BJ (cell line): ENCODE data around the gene LTF. TPM values are rescaled to one million over a fixed set of nuclear protein-coding genes. Genes with fewer than 3 reads are reported as not detected.

Experiments used
- CTCF ChIA-PET: fragments of 350-600 bp; formaldehyde crosslinking; extraction: SDS; loops from one replicate; lab custom pipeline; 2021; ENCODE audit warnings: antibody characterized with exemption, inconsistent platforms; lab: Yijun Ruan, JAX
- POLR2A ChIA-PET: fragments of 300-600 bp; sonication (Branson Sonifier 250); formaldehyde crosslinking; extraction: SDS; loops from one replicate; lab custom pipeline; 2021; ENCODE audit warnings: antibody characterized with exemption; lab: Charles Lee
- DNase-seq: peaks from one replicate; pipeline ENCODE4 v3.0.0-alpha.2; 2011; ENCODE audit warnings: low read depth
- H3K27me3 ChIP-seq: 2 replicates; pipeline ENCODE4 v1.6.0; 2011; ENCODE audit warnings: low read length; ENCODE audit not compliant: control insufficient read depth, insufficient read depth
- H3K36me3 ChIP-seq: 2 replicates; pipeline ENCODE4 v1.5.1; 2011; ENCODE audit warnings: low read length; ENCODE audit not compliant: control insufficient read depth, insufficient read depth
- H3K4me3 ChIP-seq: 2 replicates; pipeline ENCODE4 v1.5.1; 2011; ENCODE audit warnings: low read depth, mild to moderate bottlenecking, control low read depth, low read length
- polyA minus RNA-seq: library from RNA; depleted of rRNA, polyadenylated mRNA; stranded (reverse); fragments of >200 nt; gene quantifications from 2 replicates; pipeline ENCODE4 v1.2.3, GENCODE V29; 2011; rRNA and poly(A)+ RNA removed
- polyA plus RNA-seq: library from polyadenylated mRNA; depleted of rRNA; stranded (reverse); fragments of >200 nt; gene quantifications from 2 replicates; pipeline ENCODE4 v1.2.3, GENCODE V29; 2011; rRNA removed
- TF ChIP-seq, protein P1 (sequence below): IDR thresholded peaks from 2 replicates; pipeline ENCODE4 v1.5.1; 2011; ENCODE audit warnings: low read depth, mild to moderate bottlenecking, control low read depth, inconsistent platforms, low read length, moderate library complexity; ENCODE audit not compliant: insufficient read depth

LTF gene
- polyA plus RNA-seq (not detected in 2 replicates), polyA minus RNA-seq (not detected in 2 replicates)

DNA sequence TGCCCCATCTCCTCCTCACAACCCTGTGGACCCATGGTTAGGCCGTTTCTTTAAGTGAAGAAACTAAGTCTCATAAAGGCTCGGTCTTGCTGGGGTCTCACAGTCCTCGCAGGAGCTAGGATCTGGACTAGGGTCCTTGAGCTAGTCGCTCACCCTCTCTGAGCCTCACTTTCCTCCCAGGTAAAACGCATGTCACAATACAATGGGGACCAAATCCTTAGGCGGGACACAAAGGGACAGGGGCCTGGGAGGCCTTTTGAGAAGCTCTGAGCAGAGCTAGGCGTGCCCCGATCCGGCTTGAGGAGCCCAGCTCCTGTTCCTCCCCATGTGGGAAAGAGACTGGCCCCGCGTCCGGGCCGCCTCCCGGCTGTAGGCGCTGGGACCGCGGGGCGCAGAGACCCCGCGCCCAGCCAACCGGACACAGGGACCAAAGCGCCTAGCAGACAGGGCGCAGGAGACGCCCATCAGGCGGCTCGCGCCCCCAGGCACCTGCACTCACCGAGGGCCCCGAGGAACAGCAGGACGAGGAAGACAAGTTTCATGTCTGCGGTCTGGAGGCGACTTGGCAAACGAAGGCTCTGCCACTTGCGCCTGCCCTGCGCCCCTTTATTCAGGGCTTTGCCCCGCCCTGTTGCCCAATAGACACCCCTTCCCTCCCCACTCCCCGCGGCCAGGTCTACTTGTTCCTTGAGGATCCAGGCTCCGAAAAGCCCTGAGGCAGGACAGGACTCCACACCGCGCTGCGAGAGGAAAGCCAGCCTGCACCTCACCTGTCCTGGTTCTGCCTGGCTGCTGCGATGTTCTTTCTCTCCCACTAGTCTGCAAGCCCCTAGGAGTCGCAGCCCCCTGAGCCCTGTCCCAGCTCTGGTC is at the start of gene LTF:
Gene LTF (minus strand): TSS at position 580 of the 870 bp plus-strand sequence. CDS start 38 bp downstream, at position 542.
- no peak within 1 kb of the TSS for H3K4me3 ChIP-seq
- no peaks in the 10 kb centered on the region for H3K36me3 ChIP-seq
- TF ChIP-seq, protein P1, sequence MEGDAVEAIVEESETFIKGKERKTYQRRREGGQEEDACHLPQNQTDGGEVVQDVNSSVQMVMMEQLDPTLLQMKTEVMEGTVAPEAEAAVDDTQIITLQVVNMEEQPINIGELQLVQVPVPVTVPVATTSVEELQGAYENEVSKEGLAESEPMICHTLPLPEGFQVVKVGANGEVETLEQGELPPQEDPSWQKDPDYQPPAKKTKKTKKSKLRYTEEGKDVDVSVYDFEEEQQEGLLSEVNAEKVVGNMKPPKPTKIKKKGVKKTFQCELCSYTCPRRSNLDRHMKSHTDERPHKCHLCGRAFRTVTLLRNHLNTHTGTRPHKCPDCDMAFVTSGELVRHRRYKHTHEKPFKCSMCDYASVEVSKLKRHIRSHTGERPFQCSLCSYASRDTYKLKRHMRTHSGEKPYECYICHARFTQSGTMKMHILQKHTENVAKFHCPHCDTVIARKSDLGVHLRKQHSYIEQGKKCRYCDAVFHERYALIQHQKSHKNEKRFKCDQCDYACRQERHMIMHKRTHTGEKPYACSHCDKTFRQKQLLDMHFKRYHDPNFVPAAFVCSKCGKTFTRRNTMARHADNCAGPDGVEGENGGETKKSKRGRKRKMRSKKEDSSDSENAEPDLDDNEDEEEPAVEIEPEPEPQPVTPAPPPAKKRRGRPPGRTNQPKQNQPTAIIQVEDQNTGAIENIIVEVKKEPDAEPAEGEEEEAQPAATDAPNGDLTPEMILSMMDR = no peak
- peaks cover 22% of the 10 kb centered on the region for H3K27me3 ChIP-seq
- no peak for DNase-seq
- ChIA-PET POLR2A (no interaction called here), CTCF (interaction anchor here (0.7 kb wide), 1 partner anchor 15 kb away, joined by 3 read pairs; no protein-coding TSS in a partner anchor)

DNA sequence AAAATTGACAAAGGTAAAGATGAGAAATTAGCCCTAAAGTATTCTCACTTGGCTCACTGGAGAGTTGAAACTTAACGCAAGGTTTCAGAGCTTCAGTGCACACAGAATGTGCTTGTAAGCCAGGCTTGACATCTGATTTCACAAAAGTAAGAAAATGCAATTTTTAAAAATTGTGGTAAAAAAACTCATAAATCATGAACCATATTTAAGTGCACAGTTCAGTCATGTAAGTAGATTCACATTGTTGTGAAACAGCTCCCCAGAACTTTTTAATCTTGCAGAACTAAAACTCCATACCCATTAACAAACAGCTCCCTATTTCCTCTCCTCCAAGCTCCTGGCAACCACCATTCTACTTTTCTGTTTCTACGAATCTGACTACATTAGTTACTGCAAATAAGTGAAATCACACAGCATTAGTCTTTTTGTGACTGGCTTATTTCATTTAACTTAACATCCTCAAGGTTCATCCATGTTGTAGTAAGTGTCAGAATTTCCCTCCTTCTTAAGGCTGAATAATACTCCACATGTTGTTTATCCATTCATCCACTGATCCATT is 47.6 kb upstream of the LTF start:
- Histone ChIP-seq H3K36me3 (no peaks in the 10 kb centered on the region; the same call in 1 of the 2 replicates), H3K4me3 (no peak overlapping the region), H3K27me3 (no peaks in the 10 kb centered on the region)
- ChIA-PET POLR2A (no interaction called here), CTCF (interaction anchor here (1.4 kb wide), 3 partner anchors 23 to 25 kb away, joined by 3 to 5 read pairs (median 4); no protein-coding TSS in a partner anchor)
- no peak for DNase-seq
- TF ChIP-seq, protein P1 = no peak

DNA sequence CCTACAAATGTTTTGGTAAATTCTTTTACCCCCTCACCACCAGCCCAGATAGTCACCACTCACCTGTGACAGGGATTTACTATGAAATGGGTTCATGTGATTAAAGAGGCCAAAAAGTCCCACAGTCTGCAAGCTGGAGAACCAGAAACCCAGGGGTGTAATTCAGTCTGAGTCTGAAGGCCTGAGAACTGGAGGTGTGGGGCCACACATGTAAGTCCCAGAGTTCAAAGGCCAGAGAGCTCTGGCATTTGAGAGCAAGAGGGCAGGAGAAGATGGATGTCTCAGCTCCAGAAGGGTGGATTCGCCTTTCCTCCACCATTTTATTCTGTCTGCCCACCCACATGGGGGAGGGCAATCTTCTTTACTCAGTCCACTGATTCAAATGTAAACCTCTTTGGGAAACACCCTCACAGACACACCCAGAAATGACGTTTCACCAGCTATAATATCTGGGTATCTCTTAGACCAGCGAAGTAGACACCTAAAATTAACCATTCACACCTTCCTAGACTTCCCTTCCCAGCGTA is 45.0 kb upstream of the LTF start:
- no peaks in the 10 kb centered on the region for H3K36me3 ChIP-seq
- CTCF ChIA-PET = interaction anchor here (0.9 to 1.5 kb wide), 3 partner anchors 13 to 120 kb away, joined by 3 to 8 read pairs (median 5); no protein-coding TSS in a partner anchor
- no peak overlapping the region for H3K4me3 ChIP-seq
- POLR2A ChIA-PET = no interaction called here
- TF ChIP-seq, protein P1 = no peak
- H3K27me3 ChIP-seq = no peaks in the 10 kb centered on the region
- no peak for DNase-seq

DNA sequence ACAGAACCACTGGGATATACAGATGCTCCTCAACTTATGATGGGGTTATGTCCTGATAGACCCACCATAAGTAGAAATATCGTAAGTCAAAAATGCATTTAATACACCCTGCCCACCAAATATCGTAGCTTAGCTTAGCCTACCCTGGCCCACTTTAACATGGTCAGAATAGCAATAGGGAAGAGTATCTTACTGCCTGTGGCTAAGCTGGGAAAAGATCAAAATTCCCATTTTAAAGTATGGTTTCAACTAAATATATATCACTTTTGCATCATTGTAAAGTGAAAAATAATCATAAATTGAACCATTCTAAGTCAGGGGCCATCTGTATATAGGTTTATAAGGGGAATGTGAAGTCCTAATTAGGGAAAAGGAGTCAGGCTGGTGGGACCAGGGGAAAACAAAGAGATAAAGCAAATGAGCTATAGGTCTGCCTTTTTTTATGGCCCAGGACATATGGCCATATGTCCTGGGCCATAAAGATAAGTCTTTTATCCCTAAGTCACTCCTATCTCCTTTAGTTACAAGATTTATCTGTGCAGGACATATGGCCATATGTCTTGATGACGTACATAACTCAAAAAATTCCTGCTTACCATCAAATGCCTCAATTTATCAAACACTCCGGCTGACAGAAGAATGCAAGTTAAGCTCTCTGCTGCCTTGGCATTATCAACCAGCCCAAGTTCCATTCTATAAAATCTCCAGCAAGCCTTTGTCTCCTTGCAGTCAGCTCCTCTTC is 44.3 kb upstream of the LTF start:
- Histone ChIP-seq H3K27me3 (no peaks in the 10 kb centered on the region), H3K36me3 (no peaks in the 10 kb centered on the region), H3K4me3 (no peak overlapping the region)
- DNase-seq = no peak
- TF ChIP-seq, protein P1 = no peak
- POLR2A ChIA-PET = no interaction called here
- CTCF ChIA-PET = interaction anchor here (1.4 to 1.5 kb wide), 2 partner anchors 13 to 20 kb away, joined by 5 to 8 read pairs; no protein-coding TSS in a partner anchor
